A549 treated with AZD2906 at 1 μM for 4 hours (cell line): ENCODE data around the gene MED8. TPM values are rescaled to one million over a fixed set of nuclear protein-coding genes. Genes with fewer than 3 reads are reported as not detected.

ENCODE experiments used
- total RNA-seq: library from RNA; stranded (reverse); fragments of 200-300 nt; extraction: Qiagen RNA extraction; gene quantifications from 5 replicates; pipeline ENCODE4 v1.2.3, GENCODE V29; 2022

The MED8 gene, protein sequence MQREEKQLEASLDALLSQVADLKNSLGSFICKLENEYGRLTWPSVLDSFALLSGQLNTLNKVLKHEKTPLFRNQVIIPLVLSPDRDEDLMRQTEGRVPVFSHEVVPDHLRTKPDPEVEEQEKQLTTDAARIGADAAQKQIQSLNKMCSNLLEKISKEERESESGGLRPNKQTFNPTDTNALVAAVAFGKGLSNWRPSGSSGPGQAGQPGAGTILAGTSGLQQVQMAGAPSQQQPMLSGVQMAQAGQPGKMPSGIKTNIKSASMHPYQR
- 35.0 to 37.4 TPM (median 35.4 TPM) in 5 replicates for total RNA-seq

DNA sequence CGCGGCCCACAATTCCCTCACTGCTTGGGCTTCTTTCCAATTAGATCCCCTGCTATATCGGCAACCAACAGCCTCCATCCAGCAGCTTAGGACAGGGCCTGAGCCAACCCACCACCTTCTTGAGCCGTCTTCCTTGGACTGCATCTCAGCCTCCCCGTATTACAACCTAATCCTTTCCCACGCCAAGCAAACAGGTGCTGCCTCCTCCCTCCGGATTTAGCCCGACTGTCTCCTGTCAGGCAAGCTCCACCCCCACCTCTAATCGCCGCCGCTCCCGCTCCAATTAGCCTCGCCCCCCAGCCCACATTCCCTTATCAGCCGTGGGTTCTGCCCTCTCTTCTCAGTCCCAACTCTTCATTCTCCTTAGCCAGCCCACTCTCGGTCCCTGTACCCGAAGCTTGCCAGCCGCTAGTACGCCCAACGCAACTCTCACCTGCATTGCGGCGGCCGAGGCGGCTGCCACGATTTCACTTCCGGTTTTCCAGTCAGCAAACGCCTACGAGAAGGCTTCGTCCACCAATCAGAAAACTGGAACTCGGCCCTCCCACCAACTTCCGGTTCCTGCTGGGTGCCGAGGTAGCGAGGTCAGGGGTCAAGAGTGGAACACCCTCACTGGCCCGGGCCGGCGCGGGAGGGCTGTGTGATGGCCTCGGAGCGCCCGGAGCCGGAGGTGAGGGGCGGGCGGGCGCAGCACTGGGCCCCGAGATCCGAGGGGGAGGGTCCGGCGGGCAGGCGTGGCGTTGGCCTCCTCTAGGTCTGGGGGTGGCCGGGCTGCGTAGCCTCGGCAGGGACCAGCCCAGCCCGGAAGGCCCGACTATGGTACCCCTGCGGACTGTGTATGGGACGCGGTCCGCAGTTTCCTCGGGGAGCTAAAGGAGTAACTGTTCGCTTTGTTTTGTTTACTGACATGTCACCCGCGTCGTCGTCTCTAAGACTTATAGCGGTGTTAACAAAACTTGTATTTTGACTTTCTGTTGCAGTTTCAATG, at the start of gene MED8, which contains the start of gene SZT2:
Gene MED8, minus strand, starts transcription at position 475 of the 988 bp plus-strand sequence. Its CDS starts 36 bp downstream, at position 439.
Gene SZT2, plus strand, starts transcription at position 574 of the 988 bp plus-strand sequence. Its CDS starts 70 bp downstream, at position 644.

DNA sequence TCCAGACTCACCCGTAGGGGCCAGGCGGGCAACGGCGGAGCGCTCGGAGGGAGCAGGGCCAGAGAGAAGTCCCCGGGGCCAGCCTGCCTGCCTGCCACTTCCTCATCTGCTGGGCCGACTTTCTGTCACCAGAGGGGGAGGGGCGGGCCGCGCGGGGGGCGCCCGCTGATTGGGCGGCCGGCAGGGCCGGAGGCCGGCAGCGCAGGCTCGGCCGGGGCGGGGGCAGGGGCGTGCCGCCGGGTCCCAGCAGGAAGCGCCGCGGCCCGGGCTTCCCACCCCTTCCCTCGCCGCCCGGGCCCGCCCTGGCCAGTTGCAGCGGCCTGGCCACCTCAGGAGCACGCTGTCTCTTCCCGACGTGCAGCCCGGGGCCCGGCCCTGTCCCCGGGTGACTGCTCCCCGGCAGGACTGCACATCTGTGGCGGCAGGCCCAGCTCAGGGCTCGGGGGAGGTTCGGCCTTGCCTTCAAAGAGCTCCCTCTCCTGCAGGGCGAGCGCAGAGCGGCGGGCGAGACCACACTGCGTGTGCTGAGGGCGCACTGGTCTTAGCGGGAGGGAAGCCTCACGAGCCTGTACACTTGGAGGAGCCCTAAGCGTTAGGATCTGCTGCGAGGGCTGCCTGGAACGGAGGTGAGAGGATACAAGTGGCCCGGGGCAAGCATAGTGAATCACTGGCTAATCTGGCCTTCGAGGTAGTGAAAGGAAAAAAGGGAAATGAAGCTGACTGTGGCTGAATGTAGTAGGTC, 21.5 kb downstream of the MED8 start, which contains the start of gene ELOVL1:
Gene ELOVL1, minus strand, starts transcription at position 108 of the 742 bp plus-strand sequence. CDS start 2,402 bp downstream, outside the sequence.

DNA sequence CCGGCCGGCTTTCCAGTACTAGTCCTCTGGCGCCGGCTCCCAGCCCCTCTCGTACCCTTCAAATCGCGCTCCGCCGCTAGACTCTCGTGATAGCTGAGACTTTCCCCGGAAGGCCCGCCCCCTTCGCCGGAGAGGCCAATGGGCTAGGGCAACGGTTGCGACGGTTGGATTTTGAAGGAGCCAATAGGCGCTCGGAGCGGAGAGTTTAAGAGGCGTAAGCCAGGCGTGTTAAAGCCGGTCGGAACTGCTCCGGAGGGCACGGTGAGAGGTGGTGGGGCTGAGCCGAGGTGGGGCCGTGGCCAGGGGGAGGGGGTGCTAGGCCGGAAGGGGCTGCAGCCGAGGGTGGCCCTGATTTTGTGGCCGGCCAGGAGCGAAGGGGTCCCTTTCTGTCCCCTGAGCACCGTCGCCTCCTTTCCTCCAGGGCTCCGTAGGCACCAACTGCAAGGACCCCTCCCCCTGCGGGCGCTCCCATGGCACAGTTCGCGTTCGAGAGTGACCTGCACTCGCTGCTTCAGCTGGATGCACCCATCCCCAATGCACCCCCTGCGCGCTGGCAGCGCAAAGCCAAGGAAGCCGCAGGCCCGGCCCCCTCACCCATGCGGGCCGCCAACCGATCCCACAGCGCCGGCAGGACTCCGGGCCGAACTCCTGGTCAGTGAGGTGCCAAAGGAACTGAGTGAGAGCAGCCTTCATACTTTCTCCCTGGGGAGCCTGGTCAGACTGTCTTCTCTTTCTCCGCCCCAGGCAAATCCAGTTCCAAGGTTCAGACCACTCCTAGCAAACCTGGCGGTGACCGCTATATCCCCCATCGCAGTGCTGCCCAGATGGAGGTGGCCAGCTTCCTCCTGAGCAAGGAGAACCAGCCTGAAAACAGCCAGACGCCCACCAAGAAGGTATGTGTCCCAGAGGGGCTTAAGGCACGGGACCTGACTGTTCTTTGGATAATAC, 30.6 kb downstream of the MED8 start, which contains the start of gene CDC20:
Gene CDC20, plus strand, starts transcription at position 236 of the 948 bp plus-strand sequence. Its CDS starts 235 bp downstream, at position 471.

DNA sequence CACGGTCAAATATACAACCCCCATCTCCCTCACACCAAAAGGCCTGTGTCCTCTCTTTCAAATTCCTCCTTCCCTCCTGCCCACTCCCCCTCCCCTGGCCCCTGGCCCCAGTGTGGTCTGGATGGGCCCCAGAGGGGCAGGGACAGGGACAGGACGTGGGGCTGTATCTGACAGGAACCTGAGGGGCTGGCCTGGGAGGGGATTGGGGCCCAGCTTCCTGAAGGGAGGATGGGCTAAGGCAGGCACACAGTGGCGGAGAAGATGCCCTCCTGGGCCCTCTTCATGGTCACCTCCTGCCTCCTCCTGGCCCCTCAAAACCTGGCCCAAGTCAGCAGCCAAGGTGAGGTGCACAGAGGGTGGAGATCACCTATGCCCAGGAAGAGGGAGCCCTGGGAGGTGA, 52.0 kb downstream of the MED8 start, which contains the start of gene MPL:
Gene MPL, plus strand, starts transcription at position 231 of the 400 bp plus-strand sequence. Its CDS starts 31 bp downstream, at position 262.

Other genes starting within 250 kb of the MED8 start
- gene EBNA1BP2, start 217.5 kb downstream of the MED8 start, total RNA-seq, result 170 to 195 TPM (median 177 TPM) in 5 replicates
- gene CFAP57, start 217.5 kb downstream of the MED8 start, total RNA-seq, result 0.20 to 0.53 TPM (median 0.38 TPM) in 5 replicates
- gene TMEM125, start 119.8 kb downstream of the MED8 start, total RNA-seq, result 0.05 TPM in 1 of 5 replicates, not detected in the others
- 0.07 TPM in 1 of 5 replicates, not detected in the others for gene C1orf210, start 104.2 kb downstream of the MED8 start, total RNA-seq
- gene TIE1, start 88.8 kb downstream of the MED8 start, total RNA-seq, result 0.06 to 0.12 TPM (median 0.08 TPM) in 4 of 5 replicates, not detected in the other
- gene MPL, start 52.0 kb downstream of the MED8 start, total RNA-seq, result 0.08 to 0.31 TPM (median 0.17 TPM) in 4 of 5 replicates, not detected in the other
- 179 to 207 TPM (median 198 TPM) in 5 replicates for gene CDC20, start 30.8 kb downstream of the MED8 start, total RNA-seq
- 138 to 155 TPM (median 146 TPM) in 5 replicates for gene ELOVL1, start 21.8 kb downstream of the MED8 start, total RNA-seq
- gene SZT2, start 99 bp upstream of the MED8 start, total RNA-seq, result 5.9 to 7.2 TPM (median 6.3 TPM) in 5 replicates
- gene HYI, start 64.1 kb upstream of the MED8 start, total RNA-seq, result 11.5 to 16.4 TPM (median 14.1 TPM) in 5 replicates
- gene PTPRF, start 141.1 kb upstream of the MED8 start, total RNA-seq, result 77.2 to 91.6 TPM (median 89.1 TPM) in 5 replicates